Hypothalamus (tissue), 51 donors: ENCODE results near the gene OLFM4.

ENCODE experiments used
- DNase-seq, 51 donors: peaks; one replicate each; lab custom pipeline; 2025; lab: John Stamatoyannopoulos, UW

Gene OLFM4, protein sequence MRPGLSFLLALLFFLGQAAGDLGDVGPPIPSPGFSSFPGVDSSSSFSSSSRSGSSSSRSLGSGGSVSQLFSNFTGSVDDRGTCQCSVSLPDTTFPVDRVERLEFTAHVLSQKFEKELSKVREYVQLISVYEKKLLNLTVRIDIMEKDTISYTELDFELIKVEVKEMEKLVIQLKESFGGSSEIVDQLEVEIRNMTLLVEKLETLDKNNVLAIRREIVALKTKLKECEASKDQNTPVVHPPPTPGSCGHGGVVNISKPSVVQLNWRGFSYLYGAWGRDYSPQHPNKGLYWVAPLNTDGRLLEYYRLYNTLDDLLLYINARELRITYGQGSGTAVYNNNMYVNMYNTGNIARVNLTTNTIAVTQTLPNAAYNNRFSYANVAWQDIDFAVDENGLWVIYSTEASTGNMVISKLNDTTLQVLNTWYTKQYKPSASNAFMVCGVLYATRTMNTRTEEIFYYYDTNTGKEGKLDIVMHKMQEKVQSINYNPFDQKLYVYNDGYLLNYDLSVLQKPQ

DNA sequence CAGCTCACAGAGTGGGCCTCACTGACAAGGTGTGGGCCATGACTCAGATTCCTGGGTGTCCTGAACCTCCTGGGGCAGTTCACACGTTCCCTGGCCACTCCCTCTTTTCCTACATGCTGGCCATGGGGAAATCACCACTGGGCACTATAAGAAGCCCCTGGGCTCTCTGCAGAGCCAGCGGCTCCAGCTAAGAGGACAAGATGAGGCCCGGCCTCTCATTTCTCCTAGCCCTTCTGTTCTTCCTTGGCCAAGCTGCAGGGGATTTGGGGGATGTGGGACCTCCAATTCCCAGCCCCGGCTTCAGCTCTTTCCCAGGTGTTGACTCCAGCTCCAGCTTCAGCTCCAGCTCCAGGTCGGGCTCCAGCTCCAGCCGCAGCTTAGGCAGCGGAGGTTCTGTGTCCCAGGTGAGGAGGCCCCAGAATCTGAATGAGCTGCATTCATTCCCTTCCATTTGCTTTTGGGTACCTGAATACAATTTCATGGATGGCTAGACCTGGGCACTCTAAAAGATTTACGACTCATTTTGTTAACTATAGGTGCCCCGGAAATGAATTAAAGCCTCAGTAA is at the start of gene OLFM4:
TSS of gene OLFM4 (plus strand) at position 177 of the 567 bp plus-strand sequence. CDS start at position 201, 24 bp downstream.
- DNase-seq: no peak

DNA sequence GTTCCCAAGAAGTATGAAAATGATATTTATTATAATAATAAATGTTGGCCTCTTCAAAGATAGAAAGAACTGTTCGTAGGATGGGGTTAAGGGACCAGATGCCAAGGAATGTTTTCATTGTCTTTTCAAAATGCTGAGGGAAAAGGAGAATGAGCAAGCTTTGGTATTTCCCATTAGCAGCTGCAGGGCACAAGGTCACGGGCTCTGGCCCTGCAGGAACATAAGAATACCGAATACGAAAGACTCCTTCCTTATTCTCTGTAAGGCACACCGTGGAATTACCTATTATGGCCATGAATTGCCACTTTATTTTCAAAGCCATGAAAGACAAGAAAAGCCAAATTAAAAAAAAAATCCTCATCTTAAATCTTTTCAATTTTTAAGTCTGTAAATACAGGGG is 49.6 kb upstream of the OLFM4 start:
- no peak for DNase-seq

DNA sequence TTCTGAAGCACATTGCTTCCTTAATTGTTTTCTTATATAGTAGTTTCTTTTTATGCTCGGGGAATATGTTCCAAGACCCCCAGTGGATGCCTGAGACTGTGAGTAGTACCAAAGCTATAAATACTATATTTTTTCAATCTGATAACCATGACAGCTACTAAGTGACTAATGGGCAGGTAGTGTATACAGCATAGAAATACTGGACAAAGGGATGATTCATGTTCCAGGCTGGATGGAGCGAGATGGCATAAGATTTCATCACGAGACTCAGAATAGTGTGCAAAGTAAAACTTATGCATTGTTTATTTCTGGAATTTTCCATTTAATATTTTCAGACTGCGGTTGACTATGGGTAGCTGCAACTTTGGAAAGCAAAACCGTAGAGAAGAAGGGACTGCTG is 47.9 kb upstream of the OLFM4 start:
- no peak for DNase-seq

DNA sequence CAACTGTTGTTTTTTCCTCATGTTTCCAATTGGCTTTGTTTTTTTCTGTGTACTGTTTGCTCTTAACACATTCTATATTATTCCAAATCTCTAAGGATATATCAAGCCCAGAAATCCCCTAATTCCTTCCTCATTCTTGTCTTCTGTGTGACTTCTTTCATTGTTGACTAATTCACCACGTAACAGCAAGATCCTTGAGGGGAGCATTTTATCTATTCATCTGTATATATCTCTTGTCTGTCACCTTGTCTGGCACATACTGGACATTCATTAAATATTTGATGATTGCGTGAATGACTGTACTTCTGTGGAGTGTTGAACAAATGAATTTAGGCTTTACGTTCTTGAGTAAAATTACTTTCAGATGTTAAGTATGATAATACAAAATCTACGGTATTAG is 44.8 kb upstream of the OLFM4 start:
- DNase-seq: no peak

DNA sequence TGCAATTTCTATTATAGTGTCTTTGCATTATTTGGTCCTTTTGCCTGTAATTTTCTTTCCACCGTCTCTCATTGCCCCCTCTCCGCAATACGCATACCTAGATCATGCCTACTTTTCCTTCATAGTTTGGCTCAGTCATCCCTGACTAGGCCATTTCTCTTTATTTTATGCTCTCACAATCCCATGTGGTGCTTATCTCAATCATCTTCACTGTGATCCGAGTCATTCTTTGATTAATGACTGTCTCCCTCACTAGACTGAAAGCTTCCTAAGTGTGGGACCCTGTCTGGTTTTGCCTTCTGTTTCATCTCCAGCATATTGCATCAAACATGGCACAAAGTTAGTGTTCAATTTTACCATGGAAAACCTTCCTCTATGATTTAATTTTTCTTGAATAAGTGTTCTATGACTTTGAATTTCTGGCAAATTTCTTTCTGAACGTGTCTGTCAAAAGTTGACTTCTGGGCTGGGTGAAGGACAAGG is 43.7 kb upstream of the OLFM4 start:
- no peak for DNase-seq

DNA sequence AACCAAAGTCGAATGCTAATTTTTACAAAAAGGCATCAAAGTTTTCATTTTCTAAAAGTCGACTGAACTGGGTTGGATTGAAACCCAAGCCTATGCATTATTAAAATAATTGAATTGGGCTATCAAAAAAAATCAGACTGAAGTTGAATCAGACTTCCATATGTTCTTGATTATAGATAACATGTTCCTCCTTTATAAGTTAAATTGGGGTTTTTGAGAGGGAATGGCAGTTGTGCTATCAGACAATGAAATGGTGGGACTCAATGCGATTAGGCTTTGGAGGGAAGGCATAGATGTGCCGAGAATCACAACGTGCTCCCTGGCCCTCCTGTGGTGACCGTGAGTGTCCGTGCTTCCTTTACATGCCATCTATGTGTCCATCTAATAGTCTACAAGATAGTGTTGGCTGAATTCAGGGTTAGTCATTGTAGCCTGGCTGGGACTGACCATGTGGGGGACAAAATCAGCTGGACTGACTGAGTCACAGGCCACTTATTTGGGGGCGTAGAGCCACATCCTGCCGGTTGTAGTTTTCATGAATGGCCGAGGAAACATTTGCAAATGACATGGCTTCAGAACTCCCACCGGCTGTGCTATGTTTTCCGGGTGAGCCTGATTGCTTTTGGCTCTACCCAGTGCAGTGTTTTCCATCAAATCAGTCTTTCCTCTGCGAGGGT is 37.1 kb upstream of the OLFM4 start:
- no peak for DNase-seq

DNA sequence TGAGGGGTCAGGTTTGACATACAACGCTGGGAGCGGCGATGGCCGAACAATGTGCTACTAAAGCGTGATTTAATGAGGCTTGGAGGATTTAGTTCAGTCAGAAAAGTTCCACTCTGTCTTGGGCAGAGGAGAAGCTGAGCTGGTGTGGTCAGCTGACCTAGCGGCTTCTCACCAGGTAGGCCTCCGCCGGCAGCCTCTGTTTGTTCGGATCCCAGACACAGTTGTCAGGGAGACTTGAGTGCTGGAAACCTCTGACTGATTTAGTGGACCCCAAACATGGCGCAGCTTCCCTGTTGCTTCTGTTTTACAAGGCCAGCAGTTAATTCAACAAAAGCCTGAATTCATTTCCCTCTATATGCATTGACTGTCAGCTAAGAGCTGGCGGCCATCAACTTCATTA is 36.5 kb upstream of the OLFM4 start:
- DNase-seq: no peak

DNA sequence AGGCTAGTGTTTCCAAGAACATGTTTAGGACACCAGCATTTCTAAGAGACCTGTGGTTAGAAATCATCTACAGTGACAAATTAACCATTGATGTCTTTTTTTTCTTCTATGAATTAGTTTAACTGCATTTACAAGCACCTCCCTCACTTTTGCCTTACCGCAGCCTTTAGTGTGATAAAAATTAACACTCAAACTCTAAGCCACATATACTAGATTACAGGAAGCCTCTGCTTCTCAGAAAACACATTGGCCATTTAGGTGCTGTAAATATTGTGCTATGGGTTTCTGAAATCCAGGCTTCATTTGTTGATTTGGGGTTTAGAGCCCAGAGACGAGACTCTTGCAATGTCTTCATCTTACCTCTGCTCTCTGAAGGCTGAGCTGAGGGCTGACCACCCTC is 34.6 kb upstream of the OLFM4 start:
- no peak for DNase-seq

DNA sequence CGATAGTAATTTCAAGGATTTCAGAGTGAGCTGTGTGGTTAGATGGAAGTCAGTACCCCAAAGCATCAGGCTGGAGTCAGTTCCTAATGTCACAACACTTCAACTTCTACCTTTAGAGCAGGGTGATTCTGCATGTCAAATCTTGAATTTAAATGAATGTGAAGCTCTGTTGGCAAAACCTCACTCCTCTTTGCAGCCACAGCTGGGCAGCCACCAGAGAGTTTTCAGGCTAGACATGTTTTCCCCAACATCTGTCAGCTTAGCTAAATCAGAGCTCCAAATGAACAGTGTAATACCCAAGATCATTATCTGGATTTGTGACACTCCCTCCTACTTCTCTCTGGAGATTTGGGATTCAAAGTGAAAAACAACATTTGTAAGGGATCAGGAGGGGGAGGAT is 33.7 kb upstream of the OLFM4 start:
- DNase-seq: no peak

DNA sequence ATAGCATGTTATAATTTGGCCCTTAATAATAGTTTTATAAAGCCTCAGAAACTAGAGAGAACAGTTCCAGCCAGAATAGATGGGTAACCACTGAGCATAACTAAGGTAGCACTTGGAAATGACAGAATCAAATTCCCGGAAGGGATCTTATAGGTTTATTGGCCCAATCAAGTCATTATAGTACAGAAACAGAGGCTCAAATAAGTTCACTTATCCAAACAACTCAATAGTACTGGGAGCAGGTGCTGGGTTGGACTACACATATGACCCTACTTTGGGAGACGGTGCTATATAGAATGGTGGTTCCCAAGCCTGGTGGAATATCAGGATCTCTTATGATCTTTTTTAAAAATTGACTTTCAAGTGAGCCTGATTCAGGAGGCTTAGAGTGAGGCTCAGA is 32.7 kb upstream of the OLFM4 start:
- DNase-seq: no peak

DNA sequence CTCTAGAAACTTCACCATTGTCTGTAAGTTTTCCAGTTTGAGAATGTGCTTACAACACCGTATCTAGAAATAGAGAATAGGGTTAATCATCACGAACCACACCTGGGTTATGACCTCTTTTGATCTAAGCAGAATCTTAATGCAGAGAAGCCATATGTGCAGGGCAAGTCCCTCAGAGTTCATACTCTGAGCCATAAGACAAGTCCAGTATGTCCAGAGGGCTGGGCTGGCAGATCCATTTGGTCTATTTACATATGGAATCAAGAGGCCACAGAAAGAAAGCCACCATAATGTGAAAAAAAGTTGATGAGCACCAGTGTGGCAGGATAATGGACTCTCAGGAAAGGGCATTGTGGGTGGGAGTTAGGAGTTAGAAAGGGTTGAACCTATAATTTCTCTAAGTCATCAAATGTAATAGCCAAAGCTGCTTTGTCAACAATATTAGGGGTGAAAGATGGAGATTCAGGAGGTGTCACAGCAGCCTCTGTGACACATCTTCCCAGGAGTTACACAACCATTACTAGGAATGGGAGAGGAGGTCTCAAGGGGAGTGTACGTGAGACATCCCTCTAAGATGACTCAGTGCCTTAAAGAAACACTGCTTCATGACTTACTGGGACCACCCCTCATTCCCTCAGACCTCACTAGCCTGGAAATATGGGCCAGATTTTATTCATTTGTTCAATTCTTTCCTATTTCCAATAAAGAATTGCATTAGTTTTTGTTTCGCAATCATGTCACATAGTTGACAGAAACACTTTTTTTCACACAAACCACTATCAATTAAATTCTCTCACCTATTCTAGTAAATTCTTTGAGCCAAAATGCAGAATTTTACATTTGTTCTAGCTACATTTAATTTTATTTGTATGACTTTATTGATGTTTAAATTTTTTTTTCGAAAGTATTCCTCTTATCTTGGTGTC is 30.4 kb upstream of the OLFM4 start:
- no peak for DNase-seq

DNA sequence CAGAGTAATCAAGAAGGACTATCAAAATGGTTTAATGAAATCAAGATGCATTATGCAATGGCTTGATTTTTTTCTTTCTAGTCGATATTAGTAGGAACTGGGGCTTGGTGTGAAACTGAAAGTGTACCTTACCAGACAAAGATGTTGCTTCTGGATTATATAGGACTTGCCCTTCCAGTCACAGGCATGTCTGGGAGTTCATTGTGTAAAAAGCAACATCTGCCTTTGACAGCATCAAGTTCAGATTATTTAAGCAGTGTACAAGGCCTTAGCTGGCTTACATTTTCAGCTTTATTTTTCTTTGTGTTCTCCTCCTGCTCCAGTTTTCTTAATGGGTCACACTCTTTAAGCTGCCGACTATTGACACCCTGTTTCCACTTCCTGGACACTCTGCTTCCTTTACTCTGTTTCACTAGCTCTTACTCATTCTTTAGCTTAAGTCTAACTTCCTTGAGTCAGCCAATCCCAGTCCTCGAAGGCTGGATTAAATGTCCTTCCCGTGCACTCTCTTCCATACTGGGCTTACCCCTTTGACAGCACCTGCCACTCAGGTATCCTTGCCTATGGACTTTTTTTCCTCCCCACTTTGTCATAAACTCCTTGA is 29.4 kb upstream of the OLFM4 start:
- no peak for DNase-seq

DNA sequence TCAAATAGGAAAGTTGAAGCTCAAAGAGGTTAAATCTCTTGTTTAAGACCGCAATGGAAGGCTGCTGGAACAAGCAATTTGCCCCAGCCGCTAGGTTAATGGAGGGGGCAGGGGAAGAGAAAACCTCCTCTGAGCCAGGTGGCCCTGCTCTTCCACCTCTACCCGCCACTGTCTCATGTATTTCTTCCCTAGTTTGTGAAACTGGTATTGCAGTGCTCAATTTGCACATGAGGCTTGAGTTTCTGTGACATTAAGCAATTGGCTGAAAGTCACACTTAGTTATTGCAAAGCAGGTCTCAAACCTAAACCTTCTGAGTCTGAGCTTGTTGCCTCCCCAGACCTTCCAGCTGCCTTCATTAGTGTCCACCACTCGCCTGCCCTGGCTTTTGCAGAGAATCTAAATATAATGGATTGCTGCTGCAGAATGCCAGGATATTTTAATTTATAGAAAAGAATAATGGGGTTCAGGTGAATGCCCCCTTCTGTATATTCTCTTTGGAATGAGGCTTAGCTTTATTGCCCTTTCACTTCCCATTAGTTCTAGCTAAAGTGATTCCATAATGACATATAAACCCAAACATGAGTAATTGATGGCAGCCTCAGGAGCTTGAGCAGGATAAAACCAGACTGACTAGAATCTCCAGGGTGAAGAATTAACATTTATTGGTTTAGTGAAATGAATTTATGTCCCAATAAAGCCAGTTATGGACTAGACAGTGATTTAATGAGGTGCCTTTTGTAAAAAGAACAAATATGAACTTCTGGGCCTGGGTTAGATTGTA is 27.0 kb upstream of the OLFM4 start:
- DNase-seq: no peak

DNA sequence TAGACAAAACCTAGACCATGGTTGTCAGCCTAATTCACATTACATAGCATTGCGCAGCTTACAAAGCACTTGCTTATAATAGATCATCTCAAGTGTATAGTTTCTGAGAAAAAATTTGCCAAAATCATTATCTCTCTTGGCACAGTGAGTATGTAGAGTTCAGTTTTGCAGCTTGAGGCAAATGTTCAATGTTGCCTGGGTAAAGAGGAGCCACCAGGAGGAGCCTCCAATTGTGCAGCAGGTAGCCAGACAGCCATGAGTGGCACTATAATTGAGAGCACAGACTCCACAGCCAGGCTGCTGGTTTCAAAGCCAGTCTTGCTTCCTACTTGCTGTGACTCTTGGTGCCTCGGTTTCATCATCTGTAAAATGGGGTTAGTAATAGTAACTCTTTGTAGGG is 24.0 kb upstream of the OLFM4 start:
- no peak for DNase-seq

DNA sequence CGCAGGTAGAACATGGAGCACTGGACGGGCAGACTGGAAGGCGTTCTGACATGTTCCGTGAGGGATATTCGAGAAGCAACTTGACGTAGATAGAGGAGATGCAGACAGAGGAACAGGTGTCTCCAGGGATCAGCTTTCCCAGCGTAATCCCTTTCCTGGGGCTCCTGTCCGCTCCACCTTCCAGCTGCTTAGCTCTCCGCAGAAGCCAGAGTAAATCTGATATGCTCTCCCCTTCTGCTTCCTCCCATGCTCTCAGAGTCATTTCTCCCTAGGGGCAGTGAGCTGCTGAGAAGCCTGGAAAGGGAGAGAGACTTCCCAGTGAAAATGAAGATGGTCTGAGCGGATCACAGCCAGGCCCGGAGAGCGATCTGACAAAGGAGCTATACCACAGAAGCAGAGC is 23.0 kb upstream of the OLFM4 start:
- no peak for DNase-seq

DNA sequence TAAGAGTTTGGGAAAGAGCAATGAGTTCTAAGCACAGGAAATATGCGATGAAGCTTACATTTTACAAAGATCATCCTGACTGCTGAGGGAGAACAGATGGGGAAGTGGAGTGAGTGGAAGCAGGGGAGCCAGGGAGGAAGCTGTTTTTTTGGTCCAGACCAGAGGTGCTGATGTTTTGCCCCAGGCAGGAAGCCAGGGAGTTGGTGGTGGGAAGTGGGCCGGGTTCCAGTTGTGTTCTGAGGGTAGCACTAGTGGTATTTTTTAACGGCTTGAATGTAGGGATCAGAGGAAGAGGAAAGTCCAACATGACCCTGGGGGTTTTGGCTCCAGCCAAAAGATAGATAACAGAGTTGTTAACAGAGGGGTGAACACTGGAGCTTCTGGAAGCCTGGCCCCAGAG is 20.7 kb upstream of the OLFM4 start:
- peak in 3 of 51 donors; percentile 0 to 5 (median 4) for DNase-seq

DNA sequence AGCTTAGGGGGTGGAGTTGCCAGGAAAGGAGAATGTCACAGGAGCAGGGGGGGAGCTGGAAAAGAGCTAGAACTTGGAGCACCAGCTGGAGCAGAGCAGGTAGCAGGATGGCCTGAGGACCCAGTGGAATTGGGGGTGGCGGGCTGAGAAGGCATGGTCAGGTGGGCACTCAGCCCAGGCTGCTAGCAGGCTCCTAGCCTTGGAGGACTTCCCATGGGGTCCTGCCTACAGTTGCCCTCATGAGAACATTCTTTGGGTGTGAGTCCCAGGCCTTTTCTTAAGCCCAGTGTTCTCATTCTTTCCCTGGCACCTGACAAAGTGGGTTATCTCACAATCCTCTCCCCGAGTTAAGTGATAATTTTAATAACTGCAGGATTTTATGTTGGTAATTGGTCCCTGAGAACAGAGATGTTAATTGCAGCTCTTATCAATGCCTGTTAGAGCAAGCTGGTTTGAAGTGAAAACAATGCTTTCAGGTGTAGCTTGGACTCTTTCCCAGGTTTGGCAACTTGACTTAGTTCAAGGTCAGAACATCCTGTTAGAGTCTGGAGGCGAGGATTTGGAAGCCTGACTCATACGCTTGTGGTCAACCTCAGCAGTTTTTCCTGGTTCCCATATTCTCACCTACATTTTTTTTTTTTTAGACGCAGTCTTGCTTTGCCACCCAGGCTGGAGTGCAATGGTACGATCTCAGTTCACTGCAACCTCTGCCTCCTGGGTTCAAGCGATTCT is 18.1 kb upstream of the OLFM4 start:
- DNase-seq: no peak

DNA sequence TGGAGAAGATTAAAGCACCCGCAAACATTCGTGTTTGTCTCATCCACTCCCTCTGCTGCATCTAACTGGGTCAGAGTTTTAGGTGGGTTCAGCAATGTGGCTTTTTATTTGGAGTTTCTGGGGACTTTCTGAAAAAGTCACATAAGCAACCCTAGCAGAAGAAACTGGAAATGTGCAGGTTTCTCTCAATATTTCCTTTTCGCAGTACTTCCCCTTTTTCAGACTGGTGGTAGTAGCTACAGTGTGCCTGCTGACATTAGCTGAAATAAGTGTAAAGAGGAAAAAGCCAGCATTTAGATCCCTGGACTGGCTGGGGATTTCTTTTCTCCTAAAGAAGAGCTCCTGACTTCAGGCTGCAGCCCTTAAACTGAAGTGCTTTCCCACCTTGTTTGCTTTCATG is 15.9 kb upstream of the OLFM4 start:
- no peak for DNase-seq

DNA sequence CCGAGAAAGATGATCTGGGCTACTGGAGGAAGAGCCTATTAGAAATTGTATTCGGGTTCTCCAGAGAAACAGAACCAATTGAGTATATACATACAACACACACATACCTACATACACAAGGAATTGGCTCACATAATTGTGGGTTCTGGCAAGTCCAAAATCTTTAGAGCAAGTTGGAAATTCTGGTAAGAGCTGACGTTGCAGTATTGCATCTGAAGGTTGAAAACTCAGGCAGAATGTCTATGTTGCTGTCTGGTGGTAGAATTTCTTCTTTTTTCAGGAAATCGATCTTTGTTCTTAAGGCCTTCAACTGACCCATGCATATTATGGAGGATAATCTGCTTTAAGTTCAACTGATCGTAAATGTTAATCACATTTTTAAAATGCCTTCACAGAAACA is 15.5 kb upstream of the OLFM4 start:
- no peak for DNase-seq
